Hypothalamus (tissue), 51 donors: ENCODE measurements around the gene WFDC12.
"Not testable (repeated sequence)": the region's sequence is repeated elsewhere in the genome, so short reads cannot be mapped to it uniquely, and the experiment has no call there.

Source experiments
- DNase-seq, 51 donors: peaks; one replicate each; lab custom pipeline; 2025; lab: John Stamatoyannopoulos, UW

WFDC12 gene

GRCh38 chr20:45124365-45124764 is at the start of gene WFDC12:
TSS of gene WFDC12 (minus strand) at chr20:45124465. CDS start at chr20:45124447, 18 bp downstream.
- DNase-seq: no peak

- no peak for DNase-seq
Measured at GRCh38 chr20:45173522-45173921, 49.3 kb upstream of the WFDC12 start.

- DNase-seq: no peak
Measured at GRCh38 chr20:45164906-45165305, 40.6 kb upstream of the WFDC12 start.

- DNase-seq: no peak
Measured at GRCh38 chr20:45163083-45163803, 39.0 kb upstream of the WFDC12 start.

- peak in 1 of 51 donors; percentile 11 for DNase-seq
Measured at GRCh38 chr20:45157962-45158361, 33.7 kb upstream of the WFDC12 start.

GRCh38 chr20:45156713-45157112 is 32.4 kb upstream of the WFDC12 start:
- no peak for DNase-seq

- not testable (repeated sequence) for DNase-seq
Measured at GRCh38 chr20:45154794-45155193, 30.5 kb upstream of the WFDC12 start.

GRCh38 chr20:45154183-45154582 is 29.9 kb upstream of the WFDC12 start:
- DNase-seq: no peak

GRCh38 chr20:45153752-45154151 is 29.5 kb upstream of the WFDC12 start:
- DNase-seq: peak in 15 of 51 donors; percentile 1 to 31 (median 8)

- no peak for DNase-seq
Measured at GRCh38 chr20:45153147-45153546, 28.9 kb upstream of the WFDC12 start.

- peak in 1 of 51 donors; percentile 0 for DNase-seq
Measured at GRCh38 chr20:45152405-45152804, 28.1 kb upstream of the WFDC12 start.

- DNase-seq: no peak
Measured at GRCh38 chr20:45149062-45149461, 24.8 kb upstream of the WFDC12 start.

- DNase-seq: no peak
Measured at GRCh38 chr20:45140836-45141235, 16.6 kb upstream of the WFDC12 start.

- not testable (repeated sequence) for DNase-seq
Measured at GRCh38 chr20:45139733-45140375, 15.6 kb upstream of the WFDC12 start.

GRCh38 chr20:45138561-45139300 is 14.5 kb upstream of the WFDC12 start:
- DNase-seq: peak in 4 of 51 donors; percentile 1 to 39 (median 7)

GRCh38 chr20:45136911-45137310 is 12.6 kb upstream of the WFDC12 start:
- DNase-seq: no peak

GRCh38 chr20:45128099-45128498 is 3.8 kb upstream of the WFDC12 start:
- DNase-seq: no peak

GRCh38 chr20:45121388-45121787 is 2.9 kb downstream of the WFDC12 start:
- no peak for DNase-seq

- no peak for DNase-seq
Measured at GRCh38 chr20:45119556-45120266, 4.6 kb downstream of the WFDC12 start.

GRCh38 chr20:45118028-45118427 is 6.2 kb downstream of the WFDC12 start:
- no peak for DNase-seq

- DNase-seq: no peak
Measured at GRCh38 chr20:45117581-45117980, 6.7 kb downstream of the WFDC12 start.
